Keratinocyte (primary cell): Measurements from ENCODE around the gene NBEA. TPM values are rescaled to one million over a fixed set of nuclear protein-coding genes. Genes with fewer than 3 reads are reported as not detected.

ENCODE experiments used
- DNase-seq: peaks from one replicate; pipeline ENCODE4 v3.0.0-alpha.2; 2011; ENCODE audit warnings: low read depth, missing footprints, low spot score
- FAIRE-seq: peaks from 2 replicates; lab custom pipeline; 2011; peaks lifted over from hg19 to GRCh38; lab: Jason Lieb, UNC
- H2AFZ ChIP-seq: 2 replicates; pipeline ENCODE4 v1.6.0; 2012; ENCODE audit warnings: low read length, control low read depth, inconsistent platforms; ENCODE audit not compliant: control insufficient read depth
- H3K27ac ChIP-seq: 2 replicates; pipeline ENCODE4 v1.5.1; 2011; ENCODE audit warnings: low read length; ENCODE audit not compliant: control insufficient read depth, insufficient read depth
- H3K27me3 ChIP-seq: 3 replicates; pipeline ENCODE4 v1.6.0; 2011; ENCODE audit warnings: low read length; ENCODE audit not compliant: control insufficient read depth, insufficient read depth; ENCODE audit errors: extremely low read depth
- H3K36me3 ChIP-seq, 2 experiments: 2 replicates in 1 of 2; 3 replicates in 1 of 2; pipeline ENCODE4 v1.5.1; 2011; ENCODE audit warnings: low read length in 2 of 2, mild to moderate bottlenecking in 1 of 2; ENCODE audit not compliant: control insufficient read depth in 2 of 2, insufficient read depth in 2 of 2; ENCODE audit errors: extremely low read depth in 1 of 2
- H3K4me1 ChIP-seq: 3 replicates; pipeline ENCODE4 v1.5.1; 2011; ENCODE audit warnings: low read length; ENCODE audit not compliant: control insufficient read depth, insufficient read depth; ENCODE audit errors: extremely low read depth
- H3K4me2 ChIP-seq: 3 replicates; pipeline ENCODE4 v1.6.0; 2011; ENCODE audit warnings: low read depth, low read length; ENCODE audit not compliant: control insufficient read depth, insufficient read depth; ENCODE audit errors: extremely low read depth
- H3K4me3 ChIP-seq, 3 experiments: fragments of 200-600 bp in 1 of 3; sonication (generic) in 1 of 3; 2 replicates in 2 of 3; 3 replicates in 1 of 3; pipeline ENCODE4 v1.5.1; 2011 to 2016; ENCODE audit warnings: low read length in 3 of 3, mild to moderate bottlenecking in 3 of 3, control low read depth in 2 of 3, inconsistent platforms in 1 of 3, low read depth in 1 of 3, mixed read lengths in 1 of 3, mixed run types in 1 of 3, moderate library complexity in 1 of 3; ENCODE audit not compliant: control insufficient read depth in 2 of 3, insufficient read depth in 2 of 3; ENCODE audit errors: extremely low read depth in 1 of 3
- H3K79me2 ChIP-seq: 2 replicates; pipeline ENCODE4 v1.6.0; 2012; ENCODE audit warnings: low read length; ENCODE audit not compliant: control insufficient read depth, insufficient read depth
- H3K9ac ChIP-seq: 3 replicates; pipeline ENCODE4 v1.6.0; 2011; ENCODE audit warnings: low read length; ENCODE audit not compliant: control insufficient read depth, insufficient read depth; ENCODE audit errors: extremely low read depth
- H3K9me1 ChIP-seq: 3 replicates; pipeline ENCODE4 v1.6.0; 2011; ENCODE audit warnings: low read length; ENCODE audit not compliant: control insufficient read depth, insufficient read depth; ENCODE audit errors: extremely low read depth
- H3K9me3 ChIP-seq: 2 replicates; pipeline ENCODE4 v1.5.1; 2012; ENCODE audit warnings: low read depth, low read length; ENCODE audit not compliant: control insufficient read depth
- H4K20me1 ChIP-seq: 3 replicates; pipeline ENCODE4 v1.6.0; 2011; ENCODE audit warnings: low read length; ENCODE audit not compliant: control insufficient read depth, insufficient read depth; ENCODE audit errors: extremely low read depth
- CTCF ChIP-seq, 3 experiments: IDR thresholded peaks in 1 of 3; conservative IDR thresholded peaks in 1 of 3; optimal IDR thresholded peaks in 1 of 3; 2 replicates in 2 of 3; 3 replicates in 1 of 3; pipeline versions ENCODE3 to v1.5.1; 2011; ENCODE audit warnings: low read length in 3 of 3, mild to moderate bottlenecking in 3 of 3, moderate library complexity in 2 of 3, control low read depth in 1 of 3, inconsistent platforms in 1 of 3; ENCODE audit not compliant: insufficient read depth in 2 of 3; ENCODE audit errors: extremely low read depth in 1 of 3
- EZH2 ChIP-seq: IDR thresholded peaks from one replicate; pipeline ENCODE4 v1.6.1; 2012; ENCODE audit warnings: inconsistent platforms, mild to moderate bottlenecking, low read length, moderate library complexity
- dilution Hi-C: fragments of 300-500 bp; cut with MboI; formaldehyde crosslinking; loops from one replicate; pipeline ENCODE4 v1.7.0; 2020; ENCODE audit warnings: low sequenced_read_pairs; ENCODE audit not compliant: extremely low pct_ligation_motif_present
- polyA plus RNA-seq, 5 experiments: library from polyadenylated mRNA; depleted of rRNA in 3 of 5; stranded (reverse) in 3 of 5; stranded (forward) in 1 of 5; unstranded in 1 of 5; fragments of >200 nt; gene quantifications; 1 replicate in 1 of 5; 2 replicates in 3 of 5; 3 replicates in 1 of 5; pipeline versions ENCODE4 v1.2.1 to v1.2.3, GENCODE V29; 2011 to 2012; ENCODE audit warnings: missing spikeins in 2 of 5, low read depth in 1 of 5, low replicate concordance in 1 of 5

The NBEA gene
- polyA plus RNA-seq, 1 donor (not counting 4 experiments of a cell fraction or from before 2014, with no cell fraction given), result 0.05 TPM

GRCh38 chr13:35131471-35131870, 189.4 kb downstream of the NBEA start:
- Histone ChIP-seq H3K9ac (no peak overlapping the region), H3K79me2 (no peaks in the 10 kb centered on the region), H3K4me3 (no peak overlapping the region), H3K4me1 (no peaks in the 10 kb centered on the region), H3K9me1 (no peaks in the 10 kb centered on the region), H3K36me3 (no peaks in the 10 kb centered on the region), H4K20me1 (no peaks in the 10 kb centered on the region), H3K4me2 (no peak overlapping the region), H2AFZ (no peak overlapping the region), H3K9me3 (no peaks in the 10 kb centered on the region), H3K27me3 (no peaks in the 10 kb centered on the region), H3K27ac (no peak overlapping the region)
- no peak for DNase-seq
- FAIRE-seq, result no peak
- TF ChIP-seq EZH2 (no peak), CTCF (optimal IDR thresholded peaks at IDR 0.05 in 1 of 3, IDR thresholded peaks at IDR 0.05 in 1 of 3, conservative IDR thresholded peaks at IDR 0.05 in 1 of 3; ENCODE audit: extremely low read depth in 1 of 3, insufficient read depth in 2 of 3, low read length in 3 of 3) (no peak)
- dilution Hi-C loops, result no loop called here

DNA sequence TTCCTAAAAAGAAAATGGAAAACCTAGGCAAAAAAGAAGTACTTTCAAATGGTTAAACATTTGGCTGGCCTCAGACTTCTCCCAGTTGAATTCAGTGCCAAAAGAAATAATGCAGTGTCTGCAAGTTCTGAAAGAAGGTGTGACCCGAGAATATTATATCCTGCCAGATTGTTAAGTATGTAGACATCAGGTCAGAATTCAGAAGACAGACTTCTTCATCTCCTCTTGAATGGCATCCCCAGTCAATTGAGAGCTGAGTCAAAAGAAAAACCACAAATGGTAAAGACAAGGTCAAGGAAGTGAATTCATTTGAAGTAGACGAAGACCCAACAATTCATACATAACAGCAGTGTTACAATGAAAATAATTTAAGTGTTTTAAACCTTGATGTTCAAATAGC, 194.5 kb downstream of the NBEA start:
- no peak for TF ChIP-seq CTCF (optimal IDR thresholded peaks at IDR 0.05 in 1 of 3, IDR thresholded peaks at IDR 0.05 in 1 of 3, conservative IDR thresholded peaks at IDR 0.05 in 1 of 3; ENCODE audit: extremely low read depth in 1 of 3, insufficient read depth in 2 of 3, low read length in 3 of 3)
- TF ChIP-seq EZH2, result no peak
- no peaks in the 10 kb centered on the region for H3K79me2 ChIP-seq
- no peak overlapping the region for H3K27ac ChIP-seq
- dilution Hi-C loops, result no loop called here
- H2AFZ ChIP-seq, result no peak overlapping the region
- no peaks in the 10 kb centered on the region for H3K4me1 ChIP-seq
- no peaks in the 10 kb centered on the region for H3K27me3 ChIP-seq
- FAIRE-seq, result no peak
- no peak overlapping the region for H3K4me3 ChIP-seq
- no peaks in the 10 kb centered on the region for H4K20me1 ChIP-seq
- no peak overlapping the region for H3K9ac ChIP-seq
- no peak overlapping the region for H3K4me2 ChIP-seq
- no peaks in the 10 kb centered on the region for H3K36me3 ChIP-seq
- no peaks in the 10 kb centered on the region for H3K9me3 ChIP-seq
- H3K9me1 ChIP-seq, result no peaks in the 10 kb centered on the region
- no peak for DNase-seq
